ENCODE measurements around the gene TBPL1.

TBPL1 gene

DNA sequence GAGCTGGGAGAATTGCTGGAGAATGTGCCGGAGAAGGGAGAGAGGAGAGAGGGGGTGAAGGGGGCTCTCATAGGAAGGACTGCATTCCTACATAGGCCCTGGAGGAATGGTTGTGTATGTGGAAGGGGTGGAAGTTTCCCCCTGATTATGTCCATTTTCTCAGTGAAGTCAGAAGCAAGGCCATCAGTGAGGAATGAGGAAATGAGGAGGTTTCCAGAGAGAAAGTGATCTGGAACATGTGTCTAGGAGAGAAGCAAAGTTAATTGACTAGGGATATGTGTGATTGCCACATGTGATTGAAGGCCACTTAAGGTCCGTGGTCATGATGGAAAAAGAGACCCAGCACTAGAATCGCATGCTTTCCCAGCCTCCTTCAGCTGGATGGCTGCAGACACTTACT, 42.3 kb downstream of the TBPL1 start:
- H3K36me3 ChIP-seq (ENCODE audit: control insufficient read depth in 2 of 2, insufficient read depth in 2 of 2, low read length in 2 of 2), result no peaks in the 10 kb centered on the region
- H3K27ac ChIP-seq (ENCODE audit: low read length), result no peak overlapping the region
- H3K9me3 ChIP-seq (ENCODE audit: control insufficient read depth in 2 of 2, low read length in 2 of 2), result no peaks in the 10 kb centered on the region
- no peak overlapping the region for H3K4me3 ChIP-seq (ENCODE audit: low read length in 2 of 2)
- no peaks in the 10 kb centered on the region for H3K27me3 ChIP-seq (ENCODE audit: control insufficient read depth in 1 of 2, insufficient read depth in 2 of 2, low read length in 2 of 2)
- peaks cover 2% of the 10 kb centered on the region for H3K4me1 ChIP-seq (ENCODE audit: control insufficient read depth, insufficient read depth, low read length)
- no peak overlapping the region for H3K9ac ChIP-seq (ENCODE audit: low read length in 2 of 2)

- Histone ChIP-seq H3K9ac (ENCODE audit: low read length in 2 of 2) (no peak overlapping the region), H3K4me1 (ENCODE audit: control insufficient read depth, insufficient read depth, low read length) (peaks cover 2% of the 10 kb centered on the region)
These were observed 42.7 kb downstream of the TBPL1 start for GRCh38 chr6:133995758-133996157.

DNA sequence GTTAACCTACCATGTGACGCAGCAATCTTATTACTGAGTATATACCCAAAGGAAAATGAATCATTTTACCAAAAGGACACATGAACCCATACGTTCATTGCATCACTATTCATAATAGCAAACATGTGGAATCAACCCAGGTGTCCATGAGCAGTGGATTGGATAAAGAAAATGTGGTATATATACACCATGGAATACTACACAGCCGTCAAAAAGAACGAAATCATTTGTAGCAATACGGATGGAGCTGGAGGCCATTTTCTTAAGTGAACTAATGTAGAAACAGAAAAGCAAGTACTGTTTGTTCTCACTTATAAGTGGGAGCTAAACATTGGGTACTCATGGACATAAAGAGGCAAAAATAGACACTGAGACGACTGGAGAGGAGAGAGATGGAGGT, 44.2 kb downstream of the TBPL1 start:
- Histone ChIP-seq H3K9ac (ENCODE audit: low read length in 2 of 2) (no peak overlapping the region), H3K9me3 (ENCODE audit: control insufficient read depth in 2 of 2, low read length in 2 of 2) (no peaks in the 10 kb centered on the region), H3K36me3 (ENCODE audit: control insufficient read depth in 2 of 2, insufficient read depth in 2 of 2, low read length in 2 of 2) (no peaks in the 10 kb centered on the region), H3K4me1 (ENCODE audit: control insufficient read depth, insufficient read depth, low read length) (peaks cover 2% of the 10 kb centered on the region), H3K27ac (ENCODE audit: low read length) (no peak overlapping the region), H3K4me3 (ENCODE audit: low read length in 2 of 2) (no peak overlapping the region), H3K27me3 (ENCODE audit: control insufficient read depth in 1 of 2, insufficient read depth in 2 of 2, low read length in 2 of 2) (no peaks in the 10 kb centered on the region)

More at GRCh38 chr6:133995758-133996157, 42.7 kb downstream of the TBPL1 start:
- no peaks in the 10 kb centered on the region for H3K27me3 ChIP-seq (ENCODE audit: control insufficient read depth in 1 of 2, insufficient read depth in 2 of 2, low read length in 2 of 2)
- no peaks in the 10 kb centered on the region for H3K9me3 ChIP-seq (ENCODE audit: control insufficient read depth in 2 of 2, low read length in 2 of 2)
- no peaks in the 10 kb centered on the region for H3K36me3 ChIP-seq (ENCODE audit: control insufficient read depth in 2 of 2, insufficient read depth in 2 of 2, low read length in 2 of 2)
- no peak overlapping the region for H3K4me3 ChIP-seq (ENCODE audit: low read length in 2 of 2)
- H3K27ac ChIP-seq (ENCODE audit: low read length), result no peak overlapping the region

DNA sequence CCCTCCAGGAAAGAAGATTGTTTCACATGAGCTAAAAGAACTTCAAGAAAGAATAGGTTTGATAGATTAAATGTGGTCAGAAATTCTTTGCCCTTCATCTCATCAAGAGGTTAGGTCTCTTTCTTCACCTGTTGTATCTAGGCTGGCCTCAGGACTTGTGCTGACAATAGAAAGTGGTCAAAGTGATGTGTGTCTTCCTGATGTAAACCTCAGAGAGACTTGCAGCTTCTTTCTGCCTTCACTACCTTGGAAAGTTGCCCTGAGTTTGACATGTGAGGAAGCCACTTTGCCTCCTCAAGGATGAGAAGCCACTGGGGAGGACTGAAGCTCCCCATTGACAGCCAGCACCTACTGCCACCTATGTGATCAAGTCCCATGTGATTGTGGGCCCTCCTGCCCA, 46.3 kb downstream of the TBPL1 start:
- no peak overlapping the region for H3K9ac ChIP-seq (ENCODE audit: low read length in 2 of 2)
- H3K9me3 ChIP-seq (ENCODE audit: control insufficient read depth in 2 of 2, low read length in 2 of 2), result no peaks in the 10 kb centered on the region
- H3K4me1 ChIP-seq (ENCODE audit: control insufficient read depth, insufficient read depth, low read length), result no peaks in the 10 kb centered on the region
- H3K27ac ChIP-seq (ENCODE audit: low read length), result no peak overlapping the region
- no peaks in the 10 kb centered on the region for H3K36me3 ChIP-seq (ENCODE audit: control insufficient read depth in 2 of 2, insufficient read depth in 2 of 2, low read length in 2 of 2)
- no peaks in the 10 kb centered on the region for H3K27me3 ChIP-seq (ENCODE audit: control insufficient read depth in 1 of 2, insufficient read depth in 2 of 2, low read length in 2 of 2)
- no peak overlapping the region for H3K4me3 ChIP-seq (ENCODE audit: low read length in 2 of 2)

GRCh38 chr6:134000443-134000842, 47.4 kb downstream of the TBPL1 start:
- Histone ChIP-seq H3K9ac (ENCODE audit: low read length in 2 of 2) (no peak overlapping the region), H3K9me3 (ENCODE audit: control insufficient read depth in 2 of 2, low read length in 2 of 2) (no peaks in the 10 kb centered on the region), H3K4me3 (ENCODE audit: low read length in 2 of 2) (no peak overlapping the region), H3K36me3 (ENCODE audit: control insufficient read depth in 2 of 2, insufficient read depth in 2 of 2, low read length in 2 of 2) (no peaks in the 10 kb centered on the region), H3K4me1 (ENCODE audit: control insufficient read depth, insufficient read depth, low read length) (no peaks in the 10 kb centered on the region), H3K27ac (ENCODE audit: low read length) (no peak overlapping the region), H3K27me3 (ENCODE audit: control insufficient read depth in 1 of 2, insufficient read depth in 2 of 2, low read length in 2 of 2) (no peaks in the 10 kb centered on the region)

DNA sequence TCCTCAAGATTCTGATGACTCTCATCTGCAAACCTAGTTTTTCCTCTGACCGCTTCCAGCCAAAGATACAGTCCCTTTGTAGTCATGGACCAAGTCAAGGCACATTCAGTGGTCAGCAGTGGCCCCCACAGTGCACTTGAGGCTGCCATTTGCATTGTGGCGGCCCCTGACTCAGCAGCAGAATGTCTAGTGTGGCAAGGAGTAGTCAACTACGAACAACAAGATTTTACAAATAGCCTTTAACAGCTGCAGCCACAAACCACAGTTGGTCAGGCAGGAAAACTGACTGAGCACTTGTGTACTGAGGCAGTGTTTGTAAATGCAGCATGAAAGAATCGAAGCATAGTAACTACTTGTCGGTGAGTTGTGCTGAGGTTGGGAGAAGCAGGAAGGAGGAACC, 49.8 kb downstream of the TBPL1 start:
- H3K36me3 ChIP-seq (ENCODE audit: control insufficient read depth in 2 of 2, insufficient read depth in 2 of 2, low read length in 2 of 2), result no peaks in the 10 kb centered on the region
- H3K9me3 ChIP-seq (ENCODE audit: control insufficient read depth in 2 of 2, low read length in 2 of 2), result no peaks in the 10 kb centered on the region
- no peaks in the 10 kb centered on the region for H3K4me1 ChIP-seq (ENCODE audit: control insufficient read depth, insufficient read depth, low read length)
- H3K4me3 ChIP-seq (ENCODE audit: low read length in 2 of 2), result no peak overlapping the region
- H3K27me3 ChIP-seq (ENCODE audit: control insufficient read depth in 1 of 2, insufficient read depth in 2 of 2, low read length in 2 of 2), result no peaks in the 10 kb centered on the region
- no peak overlapping the region for H3K9ac ChIP-seq (ENCODE audit: low read length in 2 of 2)
- H3K27ac ChIP-seq (ENCODE audit: low read length), result no peak overlapping the region

GRCh38 chr6:134003542-134003951, 50.5 kb downstream of the TBPL1 start:
- H3K27ac ChIP-seq (ENCODE audit: low read length), result no peak overlapping the region

DNA sequence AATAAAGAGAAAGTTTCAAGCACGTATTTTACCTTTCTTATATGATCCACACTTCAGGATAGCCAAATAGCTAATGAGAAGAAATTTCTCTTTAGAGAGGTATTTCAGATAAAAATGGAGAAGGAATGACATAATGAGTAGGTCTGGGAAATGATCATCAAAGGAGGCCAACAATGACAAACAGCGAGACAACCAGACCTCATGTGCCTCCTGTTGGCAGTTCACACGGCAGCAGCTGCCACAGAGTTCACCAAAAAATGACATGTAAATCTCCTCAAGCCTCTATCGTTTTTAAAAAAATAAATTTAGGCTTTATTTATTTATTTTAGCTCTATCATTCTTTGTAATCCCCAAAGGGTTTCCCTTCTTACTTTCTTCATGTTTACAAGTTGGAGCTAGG, 51.7 kb downstream of the TBPL1 start:
- Histone ChIP-seq H3K9me3 (ENCODE audit: control insufficient read depth in 2 of 2, low read length in 2 of 2) (no peaks in the 10 kb centered on the region), H3K36me3 (ENCODE audit: control insufficient read depth in 2 of 2, insufficient read depth in 2 of 2, low read length in 2 of 2) (no peaks in the 10 kb centered on the region), H3K27me3 (ENCODE audit: control insufficient read depth in 1 of 2, insufficient read depth in 2 of 2, low read length in 2 of 2) (no peaks in the 10 kb centered on the region), H3K4me1 (ENCODE audit: control insufficient read depth, insufficient read depth, low read length) (no peaks in the 10 kb centered on the region), H3K4me3 (ENCODE audit: low read length in 2 of 2) (no peak overlapping the region), H3K27ac (ENCODE audit: low read length) (no peak overlapping the region), H3K9ac (ENCODE audit: low read length in 2 of 2) (no peak overlapping the region)

More at GRCh38 chr6:134003542-134003951, 50.5 kb downstream of the TBPL1 start:
- no peaks in the 10 kb centered on the region for H3K27me3 ChIP-seq (ENCODE audit: control insufficient read depth in 1 of 2, insufficient read depth in 2 of 2, low read length in 2 of 2)
- no peak overlapping the region for H3K4me3 ChIP-seq (ENCODE audit: low read length in 2 of 2)
- no peaks in the 10 kb centered on the region for H3K4me1 ChIP-seq (ENCODE audit: control insufficient read depth, insufficient read depth, low read length)
- no peaks in the 10 kb centered on the region for H3K36me3 ChIP-seq (ENCODE audit: control insufficient read depth in 2 of 2, insufficient read depth in 2 of 2, low read length in 2 of 2)
- no peak overlapping the region for H3K9ac ChIP-seq (ENCODE audit: low read length in 2 of 2)
- no peaks in the 10 kb centered on the region for H3K9me3 ChIP-seq (ENCODE audit: control insufficient read depth in 2 of 2, low read length in 2 of 2)

DNA sequence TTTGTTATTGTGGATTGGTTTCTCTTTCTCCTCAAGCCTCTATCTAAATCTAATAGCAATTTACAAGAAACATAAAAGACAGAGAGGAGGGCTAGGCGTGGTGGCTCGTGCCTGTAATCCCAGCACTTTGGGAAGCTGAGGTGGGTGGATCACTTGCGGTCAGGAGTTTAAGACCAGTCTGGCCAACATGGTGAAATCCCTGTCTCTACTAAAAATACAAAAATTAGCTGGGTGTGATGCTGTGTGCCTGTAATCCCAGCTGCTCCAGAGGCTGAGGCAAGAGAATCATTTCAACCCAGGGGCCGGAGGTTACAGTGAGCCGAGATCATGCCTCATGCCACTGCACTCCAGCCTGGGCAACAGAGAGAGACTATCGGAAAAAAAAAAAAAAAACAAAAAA, 52.8 kb downstream of the TBPL1 start:
- H3K9ac ChIP-seq (ENCODE audit: low read length in 2 of 2), result no peak overlapping the region
- H3K4me1 ChIP-seq (ENCODE audit: control insufficient read depth, insufficient read depth, low read length), result no peaks in the 10 kb centered on the region
- H3K27ac ChIP-seq (ENCODE audit: low read length), result no peak overlapping the region
- H3K27me3 ChIP-seq (ENCODE audit: control insufficient read depth in 1 of 2, insufficient read depth in 2 of 2, low read length in 2 of 2), result no peaks in the 10 kb centered on the region
- no peak overlapping the region for H3K4me3 ChIP-seq (ENCODE audit: low read length in 2 of 2)
- H3K9me3 ChIP-seq (ENCODE audit: control insufficient read depth in 2 of 2, low read length in 2 of 2), result no peaks in the 10 kb centered on the region
- H3K36me3 ChIP-seq (ENCODE audit: control insufficient read depth in 2 of 2, insufficient read depth in 2 of 2, low read length in 2 of 2), result no peaks in the 10 kb centered on the region

GRCh38 chr6:134007077-134007476, 54.1 kb downstream of the TBPL1 start:
- no peaks in the 10 kb centered on the region for H3K4me1 ChIP-seq (ENCODE audit: control insufficient read depth, insufficient read depth, low read length)
- no peak overlapping the region for H3K4me3 ChIP-seq (ENCODE audit: low read length in 2 of 2)
- H3K27me3 ChIP-seq (ENCODE audit: control insufficient read depth in 1 of 2, insufficient read depth in 2 of 2, low read length in 2 of 2), result no peaks in the 10 kb centered on the region
- H3K27ac ChIP-seq (ENCODE audit: low read length), result no peak overlapping the region
- H3K9ac ChIP-seq (ENCODE audit: low read length in 2 of 2), result no peak overlapping the region
- H3K9me3 ChIP-seq (ENCODE audit: control insufficient read depth in 2 of 2, low read length in 2 of 2), result no peaks in the 10 kb centered on the region
- no peaks in the 10 kb centered on the region for H3K36me3 ChIP-seq (ENCODE audit: control insufficient read depth in 2 of 2, insufficient read depth in 2 of 2, low read length in 2 of 2)

DNA sequence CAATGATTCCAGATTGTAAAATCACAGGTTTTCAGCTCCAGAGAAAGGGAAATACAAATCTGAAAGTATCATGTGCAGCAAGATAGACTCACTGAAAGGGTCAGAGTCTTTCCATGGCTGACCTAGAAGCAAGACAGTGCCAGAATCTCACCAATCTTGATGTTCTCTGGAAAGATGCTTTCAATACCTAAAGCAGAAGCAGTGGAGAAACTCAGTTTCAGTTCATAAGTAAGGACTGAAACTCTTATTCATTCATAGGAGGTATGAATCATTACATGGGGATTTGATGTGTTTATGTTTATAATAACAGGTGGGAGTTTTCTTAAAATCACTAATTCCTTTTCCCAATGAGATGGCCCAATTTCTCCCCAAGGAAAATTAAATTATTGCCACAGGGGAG, 56.9 kb downstream of the TBPL1 start:
- H3K36me3 ChIP-seq (ENCODE audit: control insufficient read depth in 2 of 2, insufficient read depth in 2 of 2, low read length in 2 of 2), result no peaks in the 10 kb centered on the region
- H3K27ac ChIP-seq (ENCODE audit: low read length), result no peak overlapping the region
- H3K9ac ChIP-seq (ENCODE audit: low read length in 2 of 2), result no peak overlapping the region
- H3K4me3 ChIP-seq (ENCODE audit: low read length in 2 of 2), result no peak overlapping the region
- H3K27me3 ChIP-seq (ENCODE audit: control insufficient read depth in 1 of 2, insufficient read depth in 2 of 2, low read length in 2 of 2), result no peaks in the 10 kb centered on the region
- H3K9me3 ChIP-seq (ENCODE audit: control insufficient read depth in 2 of 2, low read length in 2 of 2), result no peaks in the 10 kb centered on the region
- H3K4me1 ChIP-seq (ENCODE audit: control insufficient read depth, insufficient read depth, low read length), result no peaks in the 10 kb centered on the region
